ENCODE measurements around the gene GBA2.

GBA2 gene

DNA sequence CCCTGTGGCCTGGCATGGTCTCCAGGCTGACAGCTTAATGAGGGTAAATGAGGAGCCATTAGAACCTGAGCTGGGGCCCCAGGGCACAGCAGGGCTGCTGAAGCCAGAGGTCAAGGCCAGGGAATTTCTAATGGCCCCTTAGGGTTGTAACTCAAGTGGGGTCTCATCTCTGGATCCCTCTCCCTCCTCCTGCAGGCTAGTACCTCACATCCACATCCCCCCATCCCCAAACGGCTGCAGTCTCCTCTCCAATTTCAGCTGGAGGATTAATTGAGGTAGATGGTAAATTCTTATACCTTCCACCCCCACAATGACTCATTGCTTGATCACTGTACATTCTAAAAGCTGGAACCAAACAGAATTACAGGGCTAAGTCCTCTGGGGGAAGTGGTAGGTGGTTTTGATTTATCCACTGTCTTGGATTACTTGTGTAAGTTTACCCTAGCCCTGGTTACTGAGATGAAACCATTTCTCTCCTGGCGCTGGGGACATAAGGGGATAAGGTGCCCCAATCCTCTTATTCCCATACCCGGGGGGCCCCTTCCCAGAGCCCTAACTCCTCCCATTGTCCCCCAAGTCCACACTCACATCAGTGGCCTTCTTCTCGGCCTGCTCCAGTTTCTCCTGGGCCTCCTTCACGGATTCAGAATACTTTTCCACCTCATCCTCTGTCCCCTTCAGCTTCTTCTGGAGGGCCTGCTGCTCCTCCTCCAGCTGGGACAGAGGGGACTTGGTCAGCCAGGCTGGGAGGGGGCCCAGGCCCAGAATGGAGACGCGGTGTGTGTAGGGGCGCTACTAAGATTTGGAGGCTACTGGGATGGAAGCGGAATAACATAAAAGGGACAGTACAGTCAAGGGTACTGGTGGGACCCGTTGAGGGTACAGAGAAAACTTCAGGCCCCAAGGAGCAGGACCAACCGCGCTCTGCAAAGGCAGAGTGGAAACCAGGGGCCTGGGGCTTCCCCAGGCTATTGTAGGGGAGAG is 60.2 kb downstream of the GBA2 start:
- peak; percentile 81 for DNase-seq (ENCODE audit: low read depth)
- H3K36me3 ChIP-seq (ENCODE audit: control insufficient read depth, insufficient read depth, low read length, severe bottlenecking): peaks cover 31% of the 10 kb centered on the region
- peaks cover 47% of the 10 kb centered on the region for H3K4me1 ChIP-seq (ENCODE audit: control insufficient read depth, insufficient read depth, low read length)
- H3K9ac ChIP-seq (ENCODE audit: low read length): peak overlapping the region; percentile 98
- no peaks in the 10 kb centered on the region for H3K27me3 ChIP-seq (replicated peaks; ENCODE audit: control insufficient read depth, insufficient read depth, low read length)
- H3K9me3 ChIP-seq (ENCODE audit: control insufficient read depth, low read length): no peaks in the 10 kb centered on the region
- peak overlapping the region; percentile 89 for H3K4me3 ChIP-seq (ENCODE audit: low read length)

DNA sequence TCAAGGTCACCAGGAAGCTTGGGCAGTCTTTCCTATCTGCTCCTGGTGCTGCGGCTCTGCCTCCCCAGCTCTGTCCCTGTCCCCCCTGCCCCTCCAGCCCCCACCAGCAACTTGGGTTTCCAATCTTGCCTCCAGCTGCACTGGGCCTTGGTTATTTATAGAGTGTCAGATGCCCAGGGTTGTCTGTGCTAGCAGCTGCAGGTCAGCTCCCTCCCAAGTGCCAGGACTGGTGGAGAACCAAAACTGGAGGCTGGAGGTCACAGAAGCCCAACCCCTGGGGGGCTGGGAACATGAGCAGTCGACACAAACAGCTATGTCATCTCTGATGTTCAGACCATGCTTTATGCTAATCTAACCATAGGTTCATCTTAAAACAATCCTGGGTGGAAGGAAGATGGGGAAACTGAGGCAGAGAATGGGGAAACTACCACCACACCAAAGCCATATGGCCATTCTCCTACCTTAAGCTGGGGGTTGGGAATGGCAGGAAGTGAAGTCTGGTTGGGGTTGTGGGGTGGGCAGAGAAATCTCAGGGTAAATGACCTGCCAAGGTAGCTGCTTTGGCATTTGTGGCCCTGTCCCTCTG is 61.0 kb downstream of the GBA2 start:
- H3K4me3 ChIP-seq (ENCODE audit: low read length): peak overlapping the region; percentile 89
- peaks cover 38% of the 10 kb centered on the region for H3K36me3 ChIP-seq (ENCODE audit: control insufficient read depth, insufficient read depth, low read length, severe bottlenecking)
- no peak for DNase-seq (ENCODE audit: low read depth)

GRCh38 chr9:35687306-35687705 is 61.7 kb downstream of the GBA2 start:
- DNase-seq (ENCODE audit: low read depth): no peak
- Histone ChIP-seq H3K9ac (ENCODE audit: low read length) (peak overlapping the region; percentile 98), H3K4me3 (ENCODE audit: low read length) (peak overlapping the region; percentile 89), H3K9me3 (ENCODE audit: control insufficient read depth, low read length) (no peaks in the 10 kb centered on the region), H3K4me1 (ENCODE audit: control insufficient read depth, insufficient read depth, low read length) (peaks cover 47% of the 10 kb centered on the region), H3K36me3 (ENCODE audit: control insufficient read depth, insufficient read depth, low read length, severe bottlenecking) (peaks cover 46% of the 10 kb centered on the region), H3K27me3 (replicated peaks; ENCODE audit: control insufficient read depth, insufficient read depth, low read length) (no peaks in the 10 kb centered on the region)

More for the DNA sequence above, 61.0 kb downstream of the GBA2 start:
- Histone ChIP-seq H3K9me3 (ENCODE audit: control insufficient read depth, low read length) (no peaks in the 10 kb centered on the region), H3K27me3 (replicated peaks; ENCODE audit: control insufficient read depth, insufficient read depth, low read length) (no peaks in the 10 kb centered on the region), H3K9ac (ENCODE audit: low read length) (peak overlapping the region; percentile 98), H3K4me1 (ENCODE audit: control insufficient read depth, insufficient read depth, low read length) (peaks cover 47% of the 10 kb centered on the region)
